GM18502 (cell line): ENCODE results near the gene SHC1.

Experiments
- ATAC-seq: cut with Tn5 transposase; IDR thresholded peaks from one replicate; pipeline ENCODE4 v1.9.1; 2021; ENCODE audit warnings: mild to moderate bottlenecking; ENCODE audit not compliant: unreplicated experiment, poor library complexity

The SHC1 gene

GRCh38 chr1:154943649-154944400 is 26.7 kb downstream of the SHC1 start:
- ATAC-seq: no peak

- ATAC-seq: no peak
Observed at GRCh38 chr1:154941333-154942013, 29.1 kb downstream of the SHC1 start.

- ATAC-seq: no peak
Observed at GRCh38 chr1:154940651-154941194, 29.8 kb downstream of the SHC1 start.

GRCh38 chr1:154940213-154940560 is 30.4 kb downstream of the SHC1 start:
- ATAC-seq: no peak

- no peak for ATAC-seq
Observed at GRCh38 chr1:154938604-154939399, 31.7 kb downstream of the SHC1 start.

GRCh38 chr1:154937988-154938386 is 32.6 kb downstream of the SHC1 start:
- no peak for ATAC-seq

GRCh38 chr1:154937085-154937987 is 33.2 kb downstream of the SHC1 start:
- peak; percentile 62 for ATAC-seq

- ATAC-seq: peak; percentile 75
Observed at GRCh38 chr1:154936555-154937084, 33.9 kb downstream of the SHC1 start, which contains the start of gene PMVK. Gene PMVK, minus strand, starts transcription at chr1:154936719. Its CDS starts 34 bp downstream, at chr1:154936685.

GRCh38 chr1:154935749-154936554 is 34.6 kb downstream of the SHC1 start:
- peak; percentile 0 for ATAC-seq

- ATAC-seq: no peak
Observed at GRCh38 chr1:154934358-154934948, 36.1 kb downstream of the SHC1 start.

- no peak for ATAC-seq
Observed at GRCh38 chr1:154931940-154932487, 38.5 kb downstream of the SHC1 start.

- ATAC-seq: no peak
Observed at GRCh38 chr1:154926201-154926600, 44.3 kb downstream of the SHC1 start.

GRCh38 chr1:154925335-154926170 is 45.0 kb downstream of the SHC1 start:
- no peak for ATAC-seq

GRCh38 chr1:154923695-154924094 is 46.9 kb downstream of the SHC1 start:
- no peak for ATAC-seq

GRCh38 chr1:154913273-154913672 is 57.3 kb downstream of the SHC1 start:
- no peak for ATAC-seq

GRCh38 chr1:154912755-154913154 is 57.8 kb downstream of the SHC1 start:
- no peak for ATAC-seq
